GM23248 (cell line): ENCODE results near the gene AKR1B15. TPM values are rescaled to one million over a fixed set of nuclear protein-coding genes. Genes with fewer than 3 reads are reported as not detected.
A peak's percentile ranks its signal among the peaks of the same experiment; 100 is the strongest.
"Not testable (repeated sequence)": the region's sequence is repeated elsewhere in the genome, so short reads cannot be mapped to it uniquely, and the experiment has no call there.

ENCODE experiments used
- DNase-seq: peaks from one replicate; pipeline ENCODE4 v3.0.0-alpha.2; 2015
- H2AFZ ChIP-seq: fragments of 200-600 bp; sonication (generic); 2 replicates; pipeline ENCODE4 v1.6.1; 2016; ENCODE audit warnings: antibody characterized with exemption
- H3F3A ChIP-seq: fragments of 200-600 bp; sonication (generic); 2 replicates; pipeline ENCODE4 v1.6.1; 2016; ENCODE audit warnings: mild to moderate bottlenecking, antibody characterized with exemption, mixed run types; ENCODE audit not compliant: insufficient read depth
- H3K27ac ChIP-seq: fragments of 200-600 bp; sonication (generic); 2 replicates; pipeline ENCODE4 v1.5.1; 2016; ENCODE audit warnings: mild to moderate bottlenecking
- H3K27me3 ChIP-seq: fragments of 200-600 bp; sonication (generic); replicated peaks from 2 replicates; pipeline ENCODE4 v1.6.1; 2016; ENCODE audit warnings: mild to moderate bottlenecking; ENCODE audit not compliant: insufficient read depth
- H3K36me3 ChIP-seq: fragments of 200-600 bp; sonication (generic); 2 replicates; pipeline ENCODE4 v1.6.1; 2016; ENCODE audit warnings: low read depth, mild to moderate bottlenecking
- H3K4me1 ChIP-seq: fragments of 200-600 bp; sonication (generic); 2 replicates; pipeline ENCODE4 v1.6.1; 2016; ENCODE audit warnings: mild to moderate bottlenecking; ENCODE audit not compliant: insufficient read depth
- H3K4me2 ChIP-seq: fragments of 200-600 bp; sonication (generic); one replicate; pipeline ENCODE4 v1.6.1; 2016; ENCODE audit warnings: mild to moderate bottlenecking; ENCODE audit not compliant: unreplicated experiment
- H3K4me3 ChIP-seq: fragments of 200-600 bp; sonication (generic); 2 replicates; pipeline ENCODE4 v1.5.1; 2016; ENCODE audit warnings: mild to moderate bottlenecking
- H3K79me2 ChIP-seq: fragments of 200-600 bp; sonication (generic); 2 replicates; pipeline ENCODE4 v1.6.1; 2016; ENCODE audit warnings: mild to moderate bottlenecking; ENCODE audit not compliant: insufficient read depth
- H3K9ac ChIP-seq: fragments of 200-600 bp; sonication (generic); 2 replicates; pipeline ENCODE4 v1.6.1; 2016; ENCODE audit warnings: mild to moderate bottlenecking
- H3K9me2 ChIP-seq: fragments of 200-600 bp; sonication (generic); 2 replicates; pipeline ENCODE4 v1.6.1; 2016; ENCODE audit warnings: mixed run types, mild to moderate bottlenecking, moderate library complexity; ENCODE audit not compliant: insufficient read depth
- H3K9me3 ChIP-seq: fragments of 200-600 bp; sonication (generic); one replicate; pipeline ENCODE4 v1.6.1; 2017; ENCODE audit warnings: low read depth
- H4K20me1 ChIP-seq: fragments of 200-600 bp; sonication (generic); 2 replicates; pipeline ENCODE4 v1.6.0; 2016; ENCODE audit not compliant: insufficient read depth
- EZH2 ChIP-seq: fragments of 200-600 bp; sonication (generic); IDR thresholded peaks from 2 replicates; pipeline ENCODE4 v1.6.1; 2018; ENCODE audit warnings: antibody characterized with exemption, mild to moderate bottlenecking; ENCODE audit not compliant: insufficient read depth, poor library complexity, severe bottlenecking
- EZH2phosphoT487 ChIP-seq: fragments of 200-600 bp; sonication (generic); IDR thresholded peaks from 2 replicates; pipeline ENCODE4 v1.6.1; 2018; ENCODE audit warnings: antibody characterized with exemption, moderate library complexity, mild to moderate bottlenecking, low read depth; ENCODE audit not compliant: insufficient read depth
- WGBS, 2 experiments: methylation state at CpG; one replicate each; pipeline ENCODE4 v1.1.6; 2015 to 2017; ENCODE audit warnings: low lambda C conversion rate in 2 of 2, low coverage in 1 of 2; ENCODE audit errors: missing lambda C conversion rate in 2 of 2; 5-methylcytosine and 5-hydroxymethylcytosine counted together
- in situ Hi-C: fragments of 300-500 bp; cut with MboI; formaldehyde crosslinking; loops from 2 replicates; pipeline ENCODE4 v1.15.0; 2020
- polyA plus RNA-seq: library from polyadenylated mRNA; unstranded; fragments of >200 nt; fragmentation: Nextera tagmentation; extraction: Ambion mirVana; gene quantifications from 2 replicates; pipeline ENCODE4 v1.2.1, GENCODE V29; 2016
- total RNA-seq: library from RNA; depleted of rRNA; stranded (reverse); fragments of >200 nt; shearing (Covaris generic); gene quantifications from 2 replicates; pipeline ENCODE4 v1.2.3, GENCODE V29; 2014

AKR1B15 gene
- total and polyA plus RNA-seq, 2 experiments from 2014 or later, result not detected

GRCh38 chr7:134565643-134566136, 16.8 kb downstream of the AKR1B15 start:
- H3K27ac ChIP-seq, result no peak overlapping the region
- peak; percentile 63 for DNase-seq

GRCh38 chr7:134567368-134567767, 18.5 kb downstream of the AKR1B15 start:
- Histone ChIP-seq H3K4me1 (0 out of 2 replicates have a peak, but pooled peaks cover 7% of the 10 kb centered on the region), H3K27ac (no peak overlapping the region), H3K27me3 (peaks cover 7% of the 10 kb centered on the region), H3F3A (no peaks in the 10 kb centered on the region), H2AFZ (no peak overlapping the region), H3K9me2 (no peaks in the 10 kb centered on the region), H3K36me3 (no peaks in the 10 kb centered on the region), H3K79me2 (no peaks in the 10 kb centered on the region), H3K4me2 (no peak overlapping the region), H3K4me3 (no peak overlapping the region), H3K9me3 (no peaks in the 10 kb centered on the region), H4K20me1 (no peaks in the 10 kb centered on the region), H3K9ac (no peak overlapping the region)
- DNase-seq, result no peak
- TF ChIP-seq EZH2, result no peak
- TF ChIP-seq EZH2phosphoT487, result no peak
- in situ Hi-C loops, result no loop called here
- WGBS, 2 experiments, result 66 to 75% methylated on average over 3 of the region's 3 CpGs

More at GRCh38 chr7:134565643-134566136, 16.8 kb downstream of the AKR1B15 start:
- Histone ChIP-seq H3F3A (no peaks in the 10 kb centered on the region), H3K36me3 (no peaks in the 10 kb centered on the region), H3K9me3 (no peaks in the 10 kb centered on the region), H3K79me2 (no peaks in the 10 kb centered on the region), H2AFZ (no peak overlapping the region), H3K4me1 (0 out of 2 replicates have a peak, but pooled peaks cover 7% of the 10 kb centered on the region), H3K9ac (no peak overlapping the region), H3K27me3 (peaks cover 7% of the 10 kb centered on the region), H3K4me3 (no peak overlapping the region; the same call in 1 of the 2 replicates), H4K20me1 (no peaks in the 10 kb centered on the region), H3K9me2 (no peaks in the 10 kb centered on the region), H3K4me2 (no peak overlapping the region)
- in situ Hi-C loops, result no loop called here
- WGBS, 2 experiments, result 4 to 9% methylated on average over 2 of the region's 2 CpGs
- no peak for TF ChIP-seq EZH2
- TF ChIP-seq EZH2phosphoT487, result no peak

GRCh38 chr7:134569962-134570361, 21.1 kb downstream of the AKR1B15 start:
- WGBS, 2 experiments, result 63 to 68% methylated on average over 9 of the region's 9 CpGs
- H3K36me3 ChIP-seq, H3K9ac ChIP-seq, H3K27ac ChIP-seq, H3K4me2 ChIP-seq, H3K9me3 ChIP-seq, H3K79me2 ChIP-seq, in situ Hi-C loops, H4K20me1 ChIP-seq, H3K4me3 ChIP-seq, H3F3A ChIP-seq, DNase-seq, H3K9me2 ChIP-seq, H2AFZ ChIP-seq, H3K4me1 ChIP-seq: not testable (repeated sequence)
- H3K27me3 ChIP-seq, result peaks cover 12% of the 10 kb centered on the region

- Histone ChIP-seq H3K27me3 (peaks cover 12% of the 10 kb centered on the region; the same call in 1 of the 2 replicates), H3K27ac (no peak overlapping the region), H3F3A (no peaks in the 10 kb centered on the region), H3K9me2 (no peaks in the 10 kb centered on the region), H3K79me2 (no peaks in the 10 kb centered on the region), H3K4me1 (no peaks in the 10 kb centered on the region), H3K9me3 (no peaks in the 10 kb centered on the region), H3K9ac (no peak overlapping the region), H4K20me1 (no peaks in the 10 kb centered on the region), H3K4me2 (no peak overlapping the region), H3K36me3 (no peaks in the 10 kb centered on the region), H3K4me3 (no peak overlapping the region), H2AFZ (no peak overlapping the region)
- in situ Hi-C loops, result no loop called here
- no peak for TF ChIP-seq EZH2phosphoT487
- 42 to 69% methylated on average over 2 of the region's 2 CpGs for whole genome bisulfite sequencing, 2 experiments
- DNase-seq, result no peak
Observed at GRCh38 chr7:134571101-134571500, 22.2 kb downstream of the AKR1B15 start.
